ENCODE results near the gene SH3GL3. TPM values are rescaled to one million over a fixed set of nuclear protein-coding genes. Genes with fewer than 3 reads are reported as not detected.

SH3GL3 gene
- total RNA-seq, 4 donors from 2014 or later, result not detected

GRCh38 chr15:83654379-83655236 lies 207.5 kb downstream of the SH3GL3 start:
- peaks cover 0 to 5% (median 0%) of the 10 kb centered on the region in 4 donors for H3K4me1 ChIP-seq
- H3K36me3 ChIP-seq, result no peaks in the 10 kb centered on the region

GRCh38 chr15:83655237-83655616 lies 208.1 kb downstream of the SH3GL3 start:
- Histone ChIP-seq H3K27me3 (no peaks in the 10 kb centered on the region), H3K36me3 (no peaks in the 10 kb centered on the region), H3K9me3 (peaks cover 0 to 4% (median 0%) of the 10 kb centered on the region in 4 donors), H3K4me1 (peaks cover 0 to 5% (median 0%) of the 10 kb centered on the region in 4 donors), H3K4me3 (peak overlapping the region in 1 of 4 donors; percentile 49), H3K27ac (no peak overlapping the region)
- DNase-seq, result no peak
- TF ChIP-seq POLR2A (IDR thresholded peaks at IDR 0.05) (no peak), CTCF (IDR thresholded peaks at IDR 0.05) (no peak)

More at GRCh38 chr15:83654379-83655236, 207.5 kb downstream of the SH3GL3 start:
- no peak for TF ChIP-seq POLR2A (IDR thresholded peaks at IDR 0.05)
- no peak for TF ChIP-seq CTCF (IDR thresholded peaks at IDR 0.05)
- peak overlapping the region in 3 of 4 donors; percentile 6 to 49 (median 42) for H3K4me3 ChIP-seq
- DNase-seq, result no peak
- peak overlapping the region in 2 of 4 donors; percentile 5 to 56 for H3K27ac ChIP-seq
- peaks cover 0 to 4% (median 0%) of the 10 kb centered on the region in 4 donors for H3K9me3 ChIP-seq
- H3K27me3 ChIP-seq, result no peaks in the 10 kb centered on the region

- Histone ChIP-seq H3K27ac (no peak overlapping the region), H3K36me3 (no peaks in the 10 kb centered on the region), H3K4me1 (peaks cover 0 to 5% (median 0%) of the 10 kb centered on the region in 4 donors), H3K4me3 (no peak overlapping the region), H3K27me3 (no peaks in the 10 kb centered on the region), H3K9me3 (peaks cover 0 to 4% (median 0%) of the 10 kb centered on the region in 4 donors)
- DNase-seq, result no peak
- no peak for TF ChIP-seq CTCF (IDR thresholded peaks at IDR 0.05)
- TF ChIP-seq POLR2A (IDR thresholded peaks at IDR 0.05), result no peak
Observed at GRCh38 chr15:83656192-83656591, 209.1 kb downstream of the SH3GL3 start.

GRCh38 chr15:83656943-83657528 lies 209.9 kb downstream of the SH3GL3 start:
- no peak overlapping the region for H3K27ac ChIP-seq
- DNase-seq, result no peak
- H3K27me3 ChIP-seq, result no peaks in the 10 kb centered on the region
- no peaks in the 10 kb centered on the region for H3K36me3 ChIP-seq
- no peak for TF ChIP-seq POLR2A (IDR thresholded peaks at IDR 0.05)
- TF ChIP-seq CTCF (IDR thresholded peaks at IDR 0.05), result no peak
- H3K9me3 ChIP-seq, result peaks cover 0 to 4% (median 0%) of the 10 kb centered on the region in 4 donors
- H3K4me1 ChIP-seq, result peaks cover 0 to 5% (median 0%) of the 10 kb centered on the region in 4 donors
- no peak overlapping the region for H3K4me3 ChIP-seq

- DNase-seq, result no peak
- Histone ChIP-seq H3K4me3 (no peak overlapping the region), H3K27ac (no peak overlapping the region), H3K4me1 (peaks cover 0 to 5% (median 0%) of the 10 kb centered on the region in 4 donors), H3K27me3 (no peaks in the 10 kb centered on the region), H3K36me3 (no peaks in the 10 kb centered on the region), H3K9me3 (peaks cover 0 to 4% (median 0%) of the 10 kb centered on the region in 4 donors)
- TF ChIP-seq CTCF (IDR thresholded peaks at IDR 0.05) (no peak), POLR2A (IDR thresholded peaks at IDR 0.05) (no peak)
Observed at GRCh38 chr15:83657549-83657948, 210.4 kb downstream of the SH3GL3 start.

All from Peyer's patch (tissue), 4 donors.